B cell (primary cell): ENCODE results near the gene TOGARAM1.

Experiments
- CTCF ChIP-seq: fragments of 200-600 bp; IDR thresholded peaks from one replicate; pipeline ENCODE4 v1.8.0; 2022; ENCODE audit warnings: antibody characterized with exemption, mild to moderate bottlenecking
- EZH2 ChIP-seq: IDR thresholded peaks from 2 replicates; pipeline ENCODE4 v1.6.1; 2012; ENCODE audit warnings: borderline replicate concordance, low read depth, mild to moderate bottlenecking, moderate library complexity, low read length; ENCODE audit not compliant: insufficient read depth, poor library complexity, severe bottlenecking

GRCh38 chr14:45070215-45070614 is 108.2 kb downstream of the TOGARAM1 start:
- no peak for TF ChIP-seq EZH2
- TF ChIP-seq CTCF = no peak
